Endodermal cell (in vitro differentiated cells): ENCODE measurements around the gene CPSF4. TPM values are rescaled to one million over a fixed set of nuclear protein-coding genes. Genes with fewer than 3 reads are reported as not detected.

Experiments used
- DNase-seq: peaks from one replicate; pipeline ENCODE4 v3.0.0-alpha.2; 2017
- H3K27ac ChIP-seq: 2 replicates; pipeline ENCODE4 v1.5.1; 2013; ENCODE audit warnings: mild to moderate bottlenecking, low read depth, low read length, moderate library complexity
- H3K27me3 ChIP-seq: 2 replicates; pipeline ENCODE4 v1.6.1; 2013; ENCODE audit warnings: mild to moderate bottlenecking, low read length, moderate library complexity; ENCODE audit not compliant: insufficient read depth, control insufficient read depth, poor library complexity, severe bottlenecking
- H3K36me3 ChIP-seq: 2 replicates; pipeline ENCODE4 v1.7.0; 2013; ENCODE audit warnings: mild to moderate bottlenecking, low read length, moderate library complexity; ENCODE audit not compliant: control insufficient read depth, insufficient read depth
- H3K4me1 ChIP-seq: one replicate; pipeline ENCODE4 v1.7.0; 2013; ENCODE audit warnings: low read length; ENCODE audit not compliant: control insufficient read depth, insufficient read depth
- H3K4me3 ChIP-seq: 2 replicates; pipeline ENCODE4 v1.5.1; 2013; ENCODE audit warnings: mild to moderate bottlenecking, low read length, moderate library complexity
- H3K9ac ChIP-seq: 2 replicates; pipeline ENCODE4 v1.6.1; 2013; ENCODE audit warnings: mild to moderate bottlenecking, low read length, moderate library complexity; ENCODE audit not compliant: poor library complexity, severe bottlenecking; ENCODE audit errors: extremely low read depth
- H3K9me3 ChIP-seq: 2 replicates; pipeline ENCODE4 v1.6.1; 2013; ENCODE audit warnings: mild to moderate bottlenecking, low read length, moderate library complexity; ENCODE audit not compliant: control insufficient read depth
- H3K27ac Mint-ChIP-seq: 2 replicates; pipeline ENCODE4 v1.8.0; 2020; ENCODE audit warnings: mixed read lengths
- H3K27me3 Mint-ChIP-seq: 2 replicates; pipeline ENCODE4 v1.8.0; 2021; ENCODE audit warnings: mild to moderate bottlenecking, mixed read lengths; ENCODE audit not compliant: insufficient read depth
- H3K36me3 Mint-ChIP-seq: 2 replicates; pipeline ENCODE4 v1.8.0; 2020; ENCODE audit warnings: low read depth, mixed read lengths
- H3K4me1 Mint-ChIP-seq: 2 replicates; pipeline ENCODE4 v1.8.0; 2020; ENCODE audit warnings: mixed read lengths
- H3K4me3 Mint-ChIP-seq: 2 replicates; pipeline ENCODE4 v1.8.0; 2020; ENCODE audit warnings: mild to moderate bottlenecking, moderate library complexity, mixed read lengths
- H3K9me3 Mint-ChIP-seq: 2 replicates; pipeline ENCODE4 v1.8.0; 2020; ENCODE audit warnings: mild to moderate bottlenecking, mixed read lengths
- WGBS, 2 experiments: methylation state at CpG; one replicate each; pipeline versions ENCODE4 v1.1.5 to v1.1.7; 2013; ENCODE audit warnings: missing lambda C conversion rate in 2 of 2, mixed read lengths in 1 of 2; ENCODE audit not compliant: insufficient coverage in 1 of 2, insufficient read length in 1 of 2; 5-methylcytosine and 5-hydroxymethylcytosine counted together
- total RNA-seq, 2 donors: library from RNA; stranded (reverse); fragmentation: NEBNext Ultra II Directional in 1 of 2; extraction: Animal tissue kit (Norgen Biotek cat#: 25700) in 1 of 2; gene quantifications; 2 replicates in 1 of 2; 3 replicates in 1 of 2; pipeline ENCODE4 v1.2.1, GENCODE V29; 2021
- TF ChIP-seq, protein P1 (sequence below): fragments of 200-600 bp; sonication (generic); conservative IDR thresholded peaks from 2 replicates; pipeline ENCODE4 v1.5.0; 2021; ENCODE audit warnings: antibody characterized with exemption, mild to moderate bottlenecking

CPSF4 gene
- total RNA-seq, 2 donors from 2014 or later, result 87.3 to 126 TPM

DNA sequence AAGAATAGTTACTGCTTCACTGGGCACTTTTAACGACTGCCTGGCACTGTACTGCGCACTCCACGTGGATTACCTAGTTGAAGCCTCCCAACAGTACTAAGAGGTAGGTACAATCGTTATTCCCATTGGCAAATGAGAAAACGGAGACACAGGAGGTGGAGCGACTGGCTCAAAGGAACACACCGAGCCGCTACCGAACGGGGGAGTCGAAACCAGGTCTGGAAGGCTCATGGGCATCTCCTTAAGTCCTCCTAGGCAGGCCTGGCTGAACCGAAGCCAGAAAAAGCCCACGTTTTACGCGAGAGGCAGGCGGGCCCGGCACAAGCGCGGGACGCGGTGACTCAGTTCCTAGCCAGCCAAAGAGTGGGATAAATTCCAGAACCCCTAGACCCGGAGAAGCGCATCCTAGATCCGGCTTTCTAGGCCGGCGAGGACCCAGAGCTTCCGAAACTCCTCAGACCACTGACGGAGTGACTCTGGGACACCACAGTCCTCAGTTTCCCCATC lies 30.8 kb upstream of the CPSF4 start:
- no peaks in the 10 kb centered on the region for H3K9me3 Mint-ChIP-seq
- TF ChIP-seq, protein P1, sequence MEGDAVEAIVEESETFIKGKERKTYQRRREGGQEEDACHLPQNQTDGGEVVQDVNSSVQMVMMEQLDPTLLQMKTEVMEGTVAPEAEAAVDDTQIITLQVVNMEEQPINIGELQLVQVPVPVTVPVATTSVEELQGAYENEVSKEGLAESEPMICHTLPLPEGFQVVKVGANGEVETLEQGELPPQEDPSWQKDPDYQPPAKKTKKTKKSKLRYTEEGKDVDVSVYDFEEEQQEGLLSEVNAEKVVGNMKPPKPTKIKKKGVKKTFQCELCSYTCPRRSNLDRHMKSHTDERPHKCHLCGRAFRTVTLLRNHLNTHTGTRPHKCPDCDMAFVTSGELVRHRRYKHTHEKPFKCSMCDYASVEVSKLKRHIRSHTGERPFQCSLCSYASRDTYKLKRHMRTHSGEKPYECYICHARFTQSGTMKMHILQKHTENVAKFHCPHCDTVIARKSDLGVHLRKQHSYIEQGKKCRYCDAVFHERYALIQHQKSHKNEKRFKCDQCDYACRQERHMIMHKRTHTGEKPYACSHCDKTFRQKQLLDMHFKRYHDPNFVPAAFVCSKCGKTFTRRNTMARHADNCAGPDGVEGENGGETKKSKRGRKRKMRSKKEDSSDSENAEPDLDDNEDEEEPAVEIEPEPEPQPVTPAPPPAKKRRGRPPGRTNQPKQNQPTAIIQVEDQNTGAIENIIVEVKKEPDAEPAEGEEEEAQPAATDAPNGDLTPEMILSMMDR, result no peak
- H3K36me3 ChIP-seq, result peaks cover 43% of the 10 kb centered on the region
- peak overlapping the region; percentile 97 for H3K4me3 Mint-ChIP-seq
- H3K9me3 ChIP-seq, result no peaks in the 10 kb centered on the region
- no peaks in the 10 kb centered on the region for H3K27me3 ChIP-seq
- H3K27me3 Mint-ChIP-seq, result no peaks in the 10 kb centered on the region
- peaks cover 8% of the 10 kb centered on the region for H3K4me1 ChIP-seq
- H3K27ac ChIP-seq, result peak overlapping the region; percentile 99
- 0% methylated on average over 15 to 28 of the region's 28 CpGs for WGBS, 2 experiments
- H3K9ac ChIP-seq, result peak overlapping the region; percentile 90
- H3K4me1 Mint-ChIP-seq, result peaks cover 21% of the 10 kb centered on the region
- peaks cover 41% of the 10 kb centered on the region for H3K36me3 Mint-ChIP-seq
- peak overlapping the region; percentile 96 for H3K4me3 ChIP-seq
- DNase-seq, result peak; percentile 64
- peak overlapping the region; percentile 98 for H3K27ac Mint-ChIP-seq

DNA sequence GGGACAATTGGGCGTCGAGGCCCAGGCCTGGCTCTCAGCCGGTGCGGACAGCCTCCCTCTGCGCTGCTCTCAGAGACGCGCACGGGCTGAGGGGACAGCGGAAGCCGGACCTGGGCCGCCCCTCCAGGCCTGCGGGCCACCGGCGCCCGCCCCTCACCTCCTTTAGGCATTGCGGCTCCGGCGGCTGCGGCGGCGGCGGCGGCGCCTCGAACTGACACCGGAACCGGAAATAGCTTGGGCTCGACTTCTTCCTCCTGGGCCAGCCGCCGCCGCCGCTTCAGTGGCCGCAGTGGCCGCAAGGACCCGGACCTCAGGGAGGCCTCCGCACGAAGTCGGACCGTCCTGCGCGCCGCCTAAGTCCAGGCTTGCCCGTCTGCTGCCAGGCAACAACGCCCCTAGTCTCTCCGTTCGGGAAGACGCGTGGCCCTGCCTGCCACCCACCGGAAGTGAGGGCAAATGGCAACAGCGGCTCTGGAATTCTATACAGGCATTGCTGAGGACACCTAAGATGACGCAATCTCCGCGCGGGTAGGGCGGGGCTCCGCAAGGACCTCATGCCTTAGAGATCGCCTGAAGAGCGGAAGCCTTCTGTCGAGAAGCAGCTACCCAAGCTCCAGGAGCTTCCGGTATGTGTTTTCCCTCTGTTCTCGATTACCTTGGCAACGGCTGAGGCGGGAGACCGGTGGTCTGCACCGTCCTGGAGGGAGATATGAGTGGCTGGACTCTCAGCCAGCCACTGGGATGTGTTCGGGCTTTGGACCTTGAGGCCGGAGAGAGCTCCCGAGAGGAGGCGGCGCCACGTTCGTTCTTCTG lies 30.2 kb upstream of the CPSF4 start, which contains the start of the genes BUD31 and PDAP1:
Gene BUD31, plus strand, starts transcription at position 591 of the 813 bp plus-strand sequence. CDS start 2,124 bp downstream, outside the sequence.
Gene PDAP1, minus strand, starts transcription at position 219 of the 813 bp plus-strand sequence. Its CDS starts 49 bp downstream, at position 170.
- Mint-ChIP-seq H3K27ac (peak within 1 kb of the TSS; percentile 98), H3K36me3 (peaks cover 42% of the 10 kb centered on the region), H3K9me3 (no peaks in the 10 kb centered on the region), H3K4me3 (peak within 1 kb of the TSS; percentile 97), H3K27me3 (no peaks in the 10 kb centered on the region), H3K4me1 (peaks cover 21% of the 10 kb centered on the region)
- Histone ChIP-seq H3K4me1 (peaks cover 8% of the 10 kb centered on the region), H3K36me3 (peaks cover 43% of the 10 kb centered on the region), H3K9ac (peak within 1 kb of the TSS; percentile 90), H3K4me3 (peak within 1 kb of the TSS; percentile 96), H3K9me3 (no peaks in the 10 kb centered on the region), H3K27ac (peak within 1 kb of the TSS; percentile 99), H3K27me3 (no peaks in the 10 kb centered on the region)
- DNase-seq, result peak; percentile 97
- TF ChIP-seq, protein P1, result no peak
- 0% methylated on average over 30 to 72 of the region's 72 CpGs for WGBS, 2 experiments

- Histone ChIP-seq H3K27ac (peak overlapping the region; percentile 99), H3K4me1 (peaks cover 8% of the 10 kb centered on the region), H3K4me3 (peak overlapping the region; percentile 96), H3K36me3 (peaks cover 43% of the 10 kb centered on the region), H3K27me3 (no peaks in the 10 kb centered on the region), H3K9me3 (no peaks in the 10 kb centered on the region), H3K9ac (peak overlapping the region; percentile 90)
- Mint-ChIP-seq H3K9me3 (no peaks in the 10 kb centered on the region), H3K27ac (peak overlapping the region; percentile 98), H3K4me3 (peak overlapping the region; percentile 97), H3K27me3 (no peaks in the 10 kb centered on the region), H3K36me3 (peaks cover 40% of the 10 kb centered on the region), H3K4me1 (peaks cover 21% of the 10 kb centered on the region)
- TF ChIP-seq, protein P1, result no peak
- WGBS, 2 experiments, result 1% methylated on average over 13 to 18 of the region's 18 CpGs
- DNase-seq, result no peak
Measured at GRCh38 chr7:99409192-99409572, 29.6 kb upstream of the CPSF4 start.
